H9 (cell line): ENCODE results near the gene CCDC92. TPM values are rescaled to one million over a fixed set of nuclear protein-coding genes. Genes with fewer than 3 reads are reported as not detected.

ENCODE experiments used
- DNase-seq: peaks from one replicate; pipeline ENCODE4 v3.0.0-alpha.2; 2017
- H2AFZ ChIP-seq: one replicate; pipeline ENCODE4 v1.6.1; 2013; ENCODE audit warnings: mild to moderate bottlenecking, low read length, control low read depth, moderate library complexity
- H2AK5ac ChIP-seq: 2 replicates; pipeline ENCODE4 v1.6.1; 2013; ENCODE audit warnings: low read length, control low read depth, mixed read lengths; ENCODE audit not compliant: insufficient read length
- H2BK120ac ChIP-seq: one replicate; pipeline ENCODE4 v1.6.1; 2013; ENCODE audit warnings: low read depth, mild to moderate bottlenecking, low read length, control low read depth, inconsistent platforms; ENCODE audit not compliant: poor library complexity, severe bottlenecking
- H2BK12ac ChIP-seq: 2 replicates; pipeline ENCODE4 v1.6.1; 2013; ENCODE audit warnings: low read length, control low read depth, mixed read lengths, low read depth; ENCODE audit not compliant: insufficient read length
- H2BK15ac ChIP-seq: 2 replicates; pipeline ENCODE4 v1.6.1; 2013; ENCODE audit warnings: low read depth, low read length, control low read depth
- H2BK20ac ChIP-seq: one replicate; pipeline ENCODE4 v1.6.1; 2013; ENCODE audit warnings: low read depth, mild to moderate bottlenecking, low read length, control low read depth, inconsistent platforms; ENCODE audit not compliant: poor library complexity, severe bottlenecking
- H2BK5ac ChIP-seq: 2 replicates; pipeline ENCODE4 v1.6.1; 2013; ENCODE audit warnings: low read length, control low read depth, mixed read lengths; ENCODE audit not compliant: insufficient read length
- H3K14ac ChIP-seq: 2 replicates; pipeline ENCODE4 v1.6.1; 2013; ENCODE audit warnings: low read length, control low read depth; ENCODE audit not compliant: insufficient read depth
- H3K18ac ChIP-seq: 2 replicates; pipeline ENCODE4 v1.6.1; 2013; ENCODE audit warnings: low read depth, mild to moderate bottlenecking, mixed read lengths, low read length, control low read depth; ENCODE audit not compliant: insufficient read length
- H3K23ac ChIP-seq: 2 replicates; pipeline ENCODE4 v1.6.1; 2013; ENCODE audit warnings: low read length, control low read depth, mixed read lengths, low read depth; ENCODE audit not compliant: insufficient read length
- H3K23me2 ChIP-seq: 2 replicates; pipeline ENCODE4 v1.6.1; 2013; ENCODE audit warnings: low read depth, mild to moderate bottlenecking, mixed read lengths, low read length, control low read depth; ENCODE audit not compliant: insufficient read length, poor library complexity, severe bottlenecking
- H3K27ac ChIP-seq: 2 replicates; pipeline ENCODE4 v1.5.1; 2013; ENCODE audit warnings: low read length, control low read depth, mixed read lengths, low read depth; ENCODE audit not compliant: insufficient read length
- H3K27me3 ChIP-seq: 2 replicates; pipeline ENCODE4 v1.6.1; 2013; ENCODE audit warnings: low read length, control low read depth, inconsistent platforms; ENCODE audit not compliant: insufficient read depth
- H3K4ac ChIP-seq: 2 replicates; pipeline ENCODE4 v1.6.1; 2013; ENCODE audit warnings: low read depth, mild to moderate bottlenecking, control low read depth, inconsistent platforms, low read length, moderate library complexity
- H3K4me1 ChIP-seq: 2 replicates; pipeline ENCODE4 v1.6.1; 2013; ENCODE audit warnings: low read length, control low read depth, inconsistent platforms; ENCODE audit not compliant: insufficient read depth
- H3K4me2 ChIP-seq: 2 replicates; pipeline ENCODE4 v1.6.1; 2013; ENCODE audit warnings: low read length, control low read depth, mixed read lengths; ENCODE audit not compliant: insufficient read length, insufficient read depth
- H3K56ac ChIP-seq: 2 replicates; pipeline ENCODE4 v1.6.1; 2013; ENCODE audit warnings: low read depth, mild to moderate bottlenecking, mixed read lengths, low read length, control low read depth; ENCODE audit not compliant: insufficient read length
- H3K79me1 ChIP-seq: 2 replicates; pipeline ENCODE4 v1.6.1; 2013; ENCODE audit warnings: low read depth, mild to moderate bottlenecking, moderate library complexity, low read length, control low read depth, inconsistent platforms; ENCODE audit not compliant: insufficient read depth, poor library complexity, severe bottlenecking
- H3K79me2 ChIP-seq: 2 replicates; pipeline ENCODE4 v1.6.1; 2013; ENCODE audit warnings: low read length, control low read depth, inconsistent platforms; ENCODE audit not compliant: insufficient read depth
- H3K9ac ChIP-seq: 2 replicates; pipeline ENCODE4 v1.6.1; 2013; ENCODE audit warnings: low read length, control low read depth, mixed read lengths; ENCODE audit not compliant: insufficient read length; ENCODE audit errors: extremely low read depth
- H3K9me3 ChIP-seq: one replicate; pipeline ENCODE4 v1.6.1; 2013; ENCODE audit warnings: low read depth, low read length, inconsistent platforms; ENCODE audit not compliant: control insufficient read depth
- H3T11ph ChIP-seq: one replicate; pipeline ENCODE4 v1.6.1; 2013; ENCODE audit warnings: mild to moderate bottlenecking, low read length, control low read depth, inconsistent platforms
- H4K20me1 ChIP-seq: one replicate; pipeline ENCODE4 v1.6.1; 2013; ENCODE audit not compliant: control insufficient read depth, insufficient read length, insufficient read depth
- H4K5ac ChIP-seq: 2 replicates; pipeline ENCODE4 v1.6.1; 2013; ENCODE audit warnings: low read depth, mild to moderate bottlenecking, mixed read lengths, low read length, control low read depth; ENCODE audit not compliant: insufficient read length
- H4K8ac ChIP-seq: replicated peaks from 2 replicates; pipeline ENCODE4 v1.6.1; 2013; ENCODE audit warnings: low read length, control low read depth, mixed read lengths, low read depth; ENCODE audit not compliant: insufficient read length
- H4K91ac ChIP-seq: 2 replicates; pipeline ENCODE4 v1.6.1; 2013; ENCODE audit warnings: low read depth, mild to moderate bottlenecking, moderate library complexity, mixed read lengths, low read length, control low read depth; ENCODE audit not compliant: insufficient read length
- H3K27ac Mint-ChIP-seq, 3 experiments: 2 replicates in 2 of 3; 3 replicates in 1 of 3; pipeline ENCODE4 v1.8.0; 2020 to 2021; ENCODE audit warnings: mixed read lengths in 3 of 3, mild to moderate bottlenecking in 1 of 3, moderate library complexity in 1 of 3
- H3K27me3 Mint-ChIP-seq: 2 replicates; pipeline ENCODE4 v1.8.0; 2021; ENCODE audit warnings: low read depth, mild to moderate bottlenecking, moderate library complexity, mixed read lengths
- H3K36me3 Mint-ChIP-seq, 3 experiments: 2 replicates in 2 of 3; 3 replicates in 1 of 3; pipeline ENCODE4 v1.8.0; 2020 to 2021; ENCODE audit warnings: low read depth in 3 of 3, mixed read lengths in 3 of 3; ENCODE audit not compliant: insufficient read depth in 1 of 3
- H3K4me1 Mint-ChIP-seq, 2 experiments: 2 replicates each; pipeline ENCODE4 v1.8.0; 2020; ENCODE audit warnings: mixed read lengths in 2 of 2
- H3K4me3 Mint-ChIP-seq, 2 experiments: 2 replicates in 1 of 2; 3 replicates in 1 of 2; pipeline ENCODE4 v1.8.0; 2020 to 2021; ENCODE audit warnings: mild to moderate bottlenecking in 2 of 2, mixed read lengths in 2 of 2, moderate library complexity in 1 of 2
- H3K9me3 Mint-ChIP-seq, 2 experiments: 2 replicates in 1 of 2; 3 replicates in 1 of 2; pipeline ENCODE4 v1.8.0; 2020; ENCODE audit warnings: mild to moderate bottlenecking in 2 of 2, mixed read lengths in 2 of 2, moderate library complexity in 1 of 2
- WGBS: extraction: QIAGEN DNeasy Blood & Tissue Kit; methylation state at CpG from one replicate; pipeline ENCODE4 v1.1.7; 2013; ENCODE audit warnings: missing lambda C conversion rate, low lambda C conversion rate, mixed read lengths; ENCODE audit not compliant: insufficient read length; ENCODE audit errors: extremely low coverage; 5-methylcytosine and 5-hydroxymethylcytosine counted together
- total RNA-seq: library from RNA; stranded (reverse); gene quantifications from 2 replicates; pipeline ENCODE4 v1.2.1, GENCODE V29; 2021
- TF ChIP-seq, protein P1 (sequence below): fragments of 200-600 bp; sonication (generic); conservative IDR thresholded peaks from 3 replicates; pipeline ENCODE4 v1.8.0; 2021; ENCODE audit warnings: antibody characterized with exemption, mild to moderate bottlenecking

CCDC92 gene
- total RNA-seq, 1 experiment from 2014 or later: 1.3 TPM

DNA sequence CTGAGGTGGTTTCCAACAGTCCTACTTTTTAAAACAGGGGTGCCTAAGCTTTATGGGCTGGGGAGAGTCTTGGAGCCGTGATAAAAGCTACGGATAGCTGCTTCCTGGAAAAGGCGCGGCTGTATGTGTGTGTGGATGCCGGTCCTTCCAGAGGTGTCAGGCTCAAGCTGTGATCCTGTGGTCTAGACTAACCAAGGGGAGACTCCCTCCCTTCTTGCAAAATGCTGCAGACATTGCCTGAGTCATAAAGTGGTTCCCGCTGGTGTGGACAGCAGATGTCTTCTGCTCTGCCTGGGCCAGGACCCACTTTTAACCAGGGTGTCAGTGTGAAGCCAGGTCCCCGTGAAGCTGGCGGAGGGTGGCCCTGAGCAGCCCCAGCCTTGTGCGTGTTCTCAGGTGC, 37.8 kb downstream of the CCDC92 start:
- Mint-ChIP-seq H3K4me3 (no peak overlapping the region), H3K27me3 (peaks cover 91% of the 10 kb centered on the region), H3K36me3 (no peaks in the 10 kb centered on the region), H3K4me1 (peaks cover 0 to 4% of the 10 kb centered on the region in 2 experiments; a peak in 2 of 4 replicates), H3K27ac (no peak overlapping the region; a peak in 1 of 7 replicates), H3K9me3 (no peaks in the 10 kb centered on the region)
- Histone ChIP-seq H3K9me3 (no peaks in the 10 kb centered on the region), H3K27ac (no peak overlapping the region), H2BK15ac (no peak overlapping the region), H3K56ac (no peak overlapping the region), H3K79me1 (no peaks in the 10 kb centered on the region), H3T11ph (no peak overlapping the region), H2BK20ac (no peak overlapping the region), H4K91ac (no peak overlapping the region), H2BK12ac (no peak overlapping the region), H3K14ac (no peak overlapping the region; the same call in 1 of the 2 replicates), H3K18ac (no peak overlapping the region), H3K4me1 (no peaks in the 10 kb centered on the region), H4K5ac (no peak overlapping the region), H3K4ac (no peak overlapping the region), H3K23ac (no peak overlapping the region), H2AK5ac (no peak overlapping the region), H3K27me3 (no peaks in the 10 kb centered on the region; the same call in 1 of the 2 replicates), H2BK5ac (no peak overlapping the region), H3K79me2 (no peaks in the 10 kb centered on the region), H2BK120ac (no peak overlapping the region), H4K20me1 (no peaks in the 10 kb centered on the region), H3K4me2 (no peak overlapping the region), H2AFZ (no peak overlapping the region), H4K8ac (no peak overlapping the region), H3K9ac (no peak overlapping the region), H3K23me2 (no peaks in the 10 kb centered on the region)
- DNase-seq: no peak
- WGBS: no CpG with 5 or more reads among the region's 9 CpGs
- TF ChIP-seq, protein P1, sequence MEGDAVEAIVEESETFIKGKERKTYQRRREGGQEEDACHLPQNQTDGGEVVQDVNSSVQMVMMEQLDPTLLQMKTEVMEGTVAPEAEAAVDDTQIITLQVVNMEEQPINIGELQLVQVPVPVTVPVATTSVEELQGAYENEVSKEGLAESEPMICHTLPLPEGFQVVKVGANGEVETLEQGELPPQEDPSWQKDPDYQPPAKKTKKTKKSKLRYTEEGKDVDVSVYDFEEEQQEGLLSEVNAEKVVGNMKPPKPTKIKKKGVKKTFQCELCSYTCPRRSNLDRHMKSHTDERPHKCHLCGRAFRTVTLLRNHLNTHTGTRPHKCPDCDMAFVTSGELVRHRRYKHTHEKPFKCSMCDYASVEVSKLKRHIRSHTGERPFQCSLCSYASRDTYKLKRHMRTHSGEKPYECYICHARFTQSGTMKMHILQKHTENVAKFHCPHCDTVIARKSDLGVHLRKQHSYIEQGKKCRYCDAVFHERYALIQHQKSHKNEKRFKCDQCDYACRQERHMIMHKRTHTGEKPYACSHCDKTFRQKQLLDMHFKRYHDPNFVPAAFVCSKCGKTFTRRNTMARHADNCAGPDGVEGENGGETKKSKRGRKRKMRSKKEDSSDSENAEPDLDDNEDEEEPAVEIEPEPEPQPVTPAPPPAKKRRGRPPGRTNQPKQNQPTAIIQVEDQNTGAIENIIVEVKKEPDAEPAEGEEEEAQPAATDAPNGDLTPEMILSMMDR: no peak
